Measurements from ENCODE around the gene FBLN1. TPM values are rescaled to one million over a fixed set of nuclear protein-coding genes. Genes with fewer than 3 reads are reported as not detected.

The FBLN1 gene
- total RNA-seq, 2 donors from 2014 or later = 226 to 305 TPM

GRCh38 chr22:45647532-45648225 lies 145.0 kb downstream of the FBLN1 start:
- no peaks in the 10 kb centered on the region for H3K9me3 ChIP-seq (ENCODE audit: control insufficient read depth, low read length)
- H3K9me3 Mint-ChIP-seq = no peaks in the 10 kb centered on the region
- TF ChIP-seq CTCF (conservative IDR thresholded peaks at IDR 0.05) = no peak
- peaks cover 17% of the 10 kb centered on the region for H3K27me3 ChIP-seq (ENCODE audit: control insufficient read depth, insufficient read depth, low read length, poor library complexity, severe bottlenecking)
- no peak for DNase-seq
- no peak overlapping the region for H3K4me3 ChIP-seq (ENCODE audit: low read length)
- H3K9ac ChIP-seq (ENCODE audit: extremely low read depth, low read length, poor library complexity, severe bottlenecking) = no peak overlapping the region
- H3K4me1 Mint-ChIP-seq = peaks cover 3% of the 10 kb centered on the region
- H3K36me3 Mint-ChIP-seq (ENCODE audit: low read depth) = no peaks in the 10 kb centered on the region
- peaks cover 48% of the 10 kb centered on the region for H3K27me3 Mint-ChIP-seq (ENCODE audit: insufficient read depth)
- WGBS, 2 experiments (ENCODE audit: insufficient coverage in 1 of 2, insufficient read length in 1 of 2) = 94 to 97% methylated on average over 17 to 18 of the region's 18 CpGs
- no peaks in the 10 kb centered on the region for H3K36me3 ChIP-seq (ENCODE audit: control insufficient read depth, insufficient read depth, low read length)
- H3K4me1 ChIP-seq (ENCODE audit: control insufficient read depth, insufficient read depth, low read length) = no peaks in the 10 kb centered on the region
- H3K4me3 Mint-ChIP-seq = no peak overlapping the region
- no peak overlapping the region for H3K27ac ChIP-seq (ENCODE audit: low read depth, low read length)
- no peak overlapping the region for H3K27ac Mint-ChIP-seq

GRCh38 chr22:45648301-45649117 lies 145.8 kb downstream of the FBLN1 start:
- Histone ChIP-seq H3K27me3 (ENCODE audit: control insufficient read depth, insufficient read depth, low read length, poor library complexity, severe bottlenecking) (peaks cover 17% of the 10 kb centered on the region), H3K4me1 (ENCODE audit: control insufficient read depth, insufficient read depth, low read length) (no peaks in the 10 kb centered on the region), H3K36me3 (ENCODE audit: control insufficient read depth, insufficient read depth, low read length) (no peaks in the 10 kb centered on the region), H3K4me3 (ENCODE audit: low read length) (no peak overlapping the region), H3K9me3 (ENCODE audit: control insufficient read depth, low read length) (no peaks in the 10 kb centered on the region), H3K9ac (ENCODE audit: extremely low read depth, low read length, poor library complexity, severe bottlenecking) (no peak overlapping the region), H3K27ac (ENCODE audit: low read depth, low read length) (no peak overlapping the region)
- DNase-seq = no peak
- Mint-ChIP-seq H3K4me1 (peaks cover 3% of the 10 kb centered on the region), H3K27ac (no peak overlapping the region), H3K36me3 (ENCODE audit: low read depth) (no peaks in the 10 kb centered on the region), H3K27me3 (ENCODE audit: insufficient read depth) (peaks cover 45% of the 10 kb centered on the region), H3K4me3 (no peak overlapping the region), H3K9me3 (no peaks in the 10 kb centered on the region)
- no peak for TF ChIP-seq CTCF (conservative IDR thresholded peaks at IDR 0.05)
- 91% methylated on average over 17 to 24 of the region's 24 CpGs for WGBS, 2 experiments (ENCODE audit: insufficient coverage in 1 of 2, insufficient read length in 1 of 2)

- 93 to 96% methylated on average over 3 to 6 of the region's 6 CpGs for WGBS, 2 experiments (ENCODE audit: insufficient coverage in 1 of 2, insufficient read length in 1 of 2)
- Mint-ChIP-seq H3K9me3 (no peaks in the 10 kb centered on the region), H3K27ac (no peak overlapping the region), H3K27me3 (ENCODE audit: insufficient read depth) (peaks cover 37% of the 10 kb centered on the region), H3K4me3 (no peak overlapping the region), H3K36me3 (ENCODE audit: low read depth) (no peaks in the 10 kb centered on the region), H3K4me1 (peaks cover 3% of the 10 kb centered on the region)
- H3K27me3 ChIP-seq (ENCODE audit: control insufficient read depth, insufficient read depth, low read length, poor library complexity, severe bottlenecking) = peaks cover 14% of the 10 kb centered on the region
- H3K4me1 ChIP-seq (ENCODE audit: control insufficient read depth, insufficient read depth, low read length) = no peaks in the 10 kb centered on the region
- no peak overlapping the region for H3K27ac ChIP-seq (ENCODE audit: low read depth, low read length)
- no peak for TF ChIP-seq CTCF (conservative IDR thresholded peaks at IDR 0.05)
- no peaks in the 10 kb centered on the region for H3K9me3 ChIP-seq (ENCODE audit: control insufficient read depth, low read length)
- H3K4me3 ChIP-seq (ENCODE audit: low read length) = no peak overlapping the region
- H3K36me3 ChIP-seq (ENCODE audit: control insufficient read depth, insufficient read depth, low read length) = no peaks in the 10 kb centered on the region
- no peak overlapping the region for H3K9ac ChIP-seq (ENCODE audit: extremely low read depth, low read length, poor library complexity, severe bottlenecking)
- DNase-seq = no peak
Observed at GRCh38 chr22:45649809-45650208, 147.1 kb downstream of the FBLN1 start.

All from endodermal cell (in vitro differentiated cells).